NCI-H2081 (cell line): ENCODE measurements around the gene ABTB1.
"Not testable (repeated sequence)": the region's sequence is repeated elsewhere in the genome, so short reads cannot be mapped to it uniquely, and the experiment has no call there.

Experiments
- DNase-seq, 2 experiments: peaks; one replicate each; lab custom pipeline; 2025; lab: John Stamatoyannopoulos, UW

ABTB1 gene

GRCh38 chr3:127650236-127650635, 22.5 kb upstream of the ABTB1 start:
- no peak for DNase-seq

- DNase-seq = no peak
These were observed 21.1 kb upstream of the ABTB1 start for GRCh38 chr3:127651516-127652172.

- peak; percentile 61 to 77 for DNase-seq
These were observed 20.3 kb upstream of the ABTB1 start for GRCh38 chr3:127652246-127652995.

GRCh38 chr3:127654374-127654773, 18.4 kb upstream of the ABTB1 start:
- peak in 1 of 2 experiments; percentile 39 for DNase-seq

- not testable (repeated sequence) for DNase-seq
These were observed 17.8 kb upstream of the ABTB1 start for GRCh38 chr3:127654993-127655392.

- no peak for DNase-seq
These were observed 17.1 kb upstream of the ABTB1 start for GRCh38 chr3:127655641-127656040.

GRCh38 chr3:127656906-127657305, 15.8 kb upstream of the ABTB1 start:
- DNase-seq = no peak

- DNase-seq = no peak
These were observed 14.5 kb upstream of the ABTB1 start for GRCh38 chr3:127658234-127658633.

GRCh38 chr3:127660621-127661251, 12.0 kb upstream of the ABTB1 start:
- DNase-seq = no peak

GRCh38 chr3:127661600-127661999, 11.2 kb upstream of the ABTB1 start:
- no peak for DNase-seq

- no peak for DNase-seq
These were observed 10.7 kb upstream of the ABTB1 start for GRCh38 chr3:127662001-127662469.

- DNase-seq = no peak
These were observed 9.6 kb upstream of the ABTB1 start for GRCh38 chr3:127663151-127663550.

- DNase-seq = no peak
These were observed 7.6 kb upstream of the ABTB1 start for GRCh38 chr3:127665165-127665564.

- no peak for DNase-seq
These were observed 7.2 kb upstream of the ABTB1 start for GRCh38 chr3:127665586-127665985.

GRCh38 chr3:127666676-127667075, 6.1 kb upstream of the ABTB1 start:
- DNase-seq = no peak

- DNase-seq = peak in 1 of 2 experiments; percentile 57
These were observed 5.6 kb upstream of the ABTB1 start for GRCh38 chr3:127667119-127667681.

GRCh38 chr3:127668906-127669305, 3.8 kb upstream of the ABTB1 start:
- DNase-seq = no peak

GRCh38 chr3:127669541-127670228, 3.1 kb upstream of the ABTB1 start:
- no peak for DNase-seq

- DNase-seq = no peak
These were observed 2.6 kb upstream of the ABTB1 start for GRCh38 chr3:127670229-127670559.

GRCh38 chr3:127670761-127671522, 1.8 kb upstream of the ABTB1 start:
- DNase-seq = no peak
